Hypothalamus (tissue), 51 donors: ENCODE results near the gene CREBBP.
A peak's percentile ranks its signal among the peaks of the same experiment; 100 is the strongest.

Experiments used
- DNase-seq, 51 donors: peaks; one replicate each; lab custom pipeline; 2025; lab: John Stamatoyannopoulos, UW

The CREBBP gene

GRCh38 chr16:3800477-3801270 is 79.8 kb downstream of the CREBBP start:
- DNase-seq = no peak

GRCh38 chr16:3800019-3800418 is 80.5 kb downstream of the CREBBP start:
- DNase-seq = no peak

- DNase-seq = no peak
These were observed 81.2 kb downstream of the CREBBP start for GRCh38 chr16:3799354-3799753.

- DNase-seq = no peak
These were observed 81.7 kb downstream of the CREBBP start for GRCh38 chr16:3798838-3799237.

- DNase-seq = no peak
These were observed 82.4 kb downstream of the CREBBP start for GRCh38 chr16:3797904-3798811.

GRCh38 chr16:3797473-3797872 is 83.0 kb downstream of the CREBBP start:
- DNase-seq = no peak

GRCh38 chr16:3793161-3793576 is 87.3 kb downstream of the CREBBP start:
- DNase-seq = peak in 6 of 51 donors; percentile 6 to 20 (median 13)

GRCh38 chr16:3792472-3793012 is 88.0 kb downstream of the CREBBP start:
- no peak for DNase-seq

GRCh38 chr16:3791701-3792100 is 88.8 kb downstream of the CREBBP start:
- DNase-seq = peak in 1 of 51 donors; percentile 18

GRCh38 chr16:3789375-3790099 is 91.0 kb downstream of the CREBBP start:
- no peak for DNase-seq

GRCh38 chr16:3788711-3789374 is 91.7 kb downstream of the CREBBP start:
- DNase-seq = no peak

- no peak for DNase-seq
These were observed 92.4 kb downstream of the CREBBP start for GRCh38 chr16:3787924-3788661.

GRCh38 chr16:3785413-3785812 is 95.1 kb downstream of the CREBBP start:
- DNase-seq = no peak

GRCh38 chr16:3783516-3783915 is 97.0 kb downstream of the CREBBP start:
- DNase-seq = no peak

GRCh38 chr16:3782566-3782965 is 97.9 kb downstream of the CREBBP start:
- no peak for DNase-seq

GRCh38 chr16:3781421-3781820 is 99.1 kb downstream of the CREBBP start:
- no peak for DNase-seq

- DNase-seq = no peak
These were observed 99.9 kb downstream of the CREBBP start for GRCh38 chr16:3780570-3780969.

GRCh38 chr16:3776316-3776715 is 104.2 kb downstream of the CREBBP start:
- DNase-seq = no peak

GRCh38 chr16:3774819-3775218 is 105.7 kb downstream of the CREBBP start:
- no peak for DNase-seq
